Measurements from ENCODE around the gene KLHL33.

DNA sequence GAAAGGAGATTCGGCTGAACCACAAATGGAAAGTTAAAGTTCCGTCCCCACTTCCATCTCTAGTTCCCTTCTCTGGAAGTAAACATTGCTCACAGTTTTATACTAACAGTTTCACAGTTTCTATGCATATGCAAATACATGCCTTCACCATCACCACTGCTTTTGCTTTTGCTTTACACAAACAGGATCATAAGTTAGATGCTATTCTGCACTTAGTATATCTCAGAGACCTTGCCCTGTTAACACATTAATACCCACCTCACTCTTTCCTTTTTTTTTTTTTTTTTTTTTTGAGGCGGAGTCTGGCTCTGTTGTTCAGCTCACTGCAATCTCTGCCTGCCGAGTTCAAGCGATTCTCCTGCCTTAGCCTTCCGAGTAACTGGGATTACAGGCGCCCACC lies 23.6 kb downstream of the KLHL33 start:
- TF ChIP-seq HDAC2 (IDR thresholded peaks at IDR 0.05): no peak
- no peak for TF ChIP-seq CHD2 (IDR thresholded peaks at IDR 0.05; ENCODE audit: low read length, partially characterized antibody)
- no peak for TF ChIP-seq CHD4 (IDR thresholded peaks at IDR 0.05; ENCODE audit: borderline replicate concordance)
- TF ChIP-seq, protein P1, sequence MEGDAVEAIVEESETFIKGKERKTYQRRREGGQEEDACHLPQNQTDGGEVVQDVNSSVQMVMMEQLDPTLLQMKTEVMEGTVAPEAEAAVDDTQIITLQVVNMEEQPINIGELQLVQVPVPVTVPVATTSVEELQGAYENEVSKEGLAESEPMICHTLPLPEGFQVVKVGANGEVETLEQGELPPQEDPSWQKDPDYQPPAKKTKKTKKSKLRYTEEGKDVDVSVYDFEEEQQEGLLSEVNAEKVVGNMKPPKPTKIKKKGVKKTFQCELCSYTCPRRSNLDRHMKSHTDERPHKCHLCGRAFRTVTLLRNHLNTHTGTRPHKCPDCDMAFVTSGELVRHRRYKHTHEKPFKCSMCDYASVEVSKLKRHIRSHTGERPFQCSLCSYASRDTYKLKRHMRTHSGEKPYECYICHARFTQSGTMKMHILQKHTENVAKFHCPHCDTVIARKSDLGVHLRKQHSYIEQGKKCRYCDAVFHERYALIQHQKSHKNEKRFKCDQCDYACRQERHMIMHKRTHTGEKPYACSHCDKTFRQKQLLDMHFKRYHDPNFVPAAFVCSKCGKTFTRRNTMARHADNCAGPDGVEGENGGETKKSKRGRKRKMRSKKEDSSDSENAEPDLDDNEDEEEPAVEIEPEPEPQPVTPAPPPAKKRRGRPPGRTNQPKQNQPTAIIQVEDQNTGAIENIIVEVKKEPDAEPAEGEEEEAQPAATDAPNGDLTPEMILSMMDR (IDR thresholded peaks at IDR 0.05): no peak
- TF ChIP-seq EP300 (IDR thresholded peaks at IDR 0.05): no peak
- no peak for TF ChIP-seq POLR2A (IDR thresholded peaks at IDR 0.05; ENCODE audit: low read length)
